ENCODE data around the gene ZCWPW1.

Gene ZCWPW1

DNA sequence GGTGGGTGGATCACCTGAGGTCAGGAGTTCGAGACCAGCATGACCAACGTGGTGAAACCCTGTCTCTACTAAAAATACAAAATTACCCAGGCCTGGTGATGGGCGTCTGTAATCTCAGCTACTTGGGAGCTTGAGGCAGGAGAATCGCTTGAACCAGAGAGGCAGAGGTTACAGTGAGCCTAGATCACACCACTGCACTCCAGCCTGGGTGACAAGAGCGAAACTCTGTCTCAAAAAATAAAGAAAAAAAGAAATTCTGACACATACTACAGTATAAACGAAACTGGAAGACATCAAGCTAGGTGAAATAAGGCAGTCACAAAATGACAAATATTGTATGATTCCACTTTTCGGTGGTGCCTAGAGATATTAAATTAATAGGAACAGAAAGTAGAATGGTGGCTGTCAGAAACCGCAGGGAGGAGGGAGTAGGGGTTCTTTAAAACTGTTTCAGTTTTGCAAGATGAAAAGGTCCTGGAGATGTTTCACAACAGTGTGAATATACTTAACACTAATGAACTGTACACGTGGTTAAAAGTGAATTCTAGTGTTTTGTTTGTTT is 32.0 kb downstream of the ZCWPW1 start:
- Histone ChIP-seq H3K9me3 (ENCODE audit: insufficient read depth, low read length) (0 out of 2 replicates have a peak, but pooled peaks cover 3% of the 10 kb centered on the region), H4K20me1 (ENCODE audit: insufficient read depth, low read length) (no peaks in the 10 kb centered on the region), H3K27me3 (ENCODE audit: low read depth, low read length) (peaks cover 52% of the 10 kb centered on the region), H3K4me1 (ENCODE audit: low read length) (peaks cover 66% of the 10 kb centered on the region), H3K36me3 (replicated peaks; ENCODE audit: low read depth, low read length) (no peaks in the 10 kb centered on the region), H2AFZ (ENCODE audit: low read depth, low read length) (no peak overlapping the region), H3K27ac (ENCODE audit: low read length) (peak overlapping the region; percentile 92), H3K9ac (ENCODE audit: low read length) (peak overlapping the region; percentile 59; the same call in 1 of the 2 replicates), H3K4me2 (ENCODE audit: low read length) (peak overlapping the region; percentile 93), H3K4me3 (ENCODE audit: low read length) (peak overlapping the region; percentile 70), H3K79me2 (ENCODE audit: low read length) (no peaks in the 10 kb centered on the region)
- TF ChIP-seq, protein P1, sequence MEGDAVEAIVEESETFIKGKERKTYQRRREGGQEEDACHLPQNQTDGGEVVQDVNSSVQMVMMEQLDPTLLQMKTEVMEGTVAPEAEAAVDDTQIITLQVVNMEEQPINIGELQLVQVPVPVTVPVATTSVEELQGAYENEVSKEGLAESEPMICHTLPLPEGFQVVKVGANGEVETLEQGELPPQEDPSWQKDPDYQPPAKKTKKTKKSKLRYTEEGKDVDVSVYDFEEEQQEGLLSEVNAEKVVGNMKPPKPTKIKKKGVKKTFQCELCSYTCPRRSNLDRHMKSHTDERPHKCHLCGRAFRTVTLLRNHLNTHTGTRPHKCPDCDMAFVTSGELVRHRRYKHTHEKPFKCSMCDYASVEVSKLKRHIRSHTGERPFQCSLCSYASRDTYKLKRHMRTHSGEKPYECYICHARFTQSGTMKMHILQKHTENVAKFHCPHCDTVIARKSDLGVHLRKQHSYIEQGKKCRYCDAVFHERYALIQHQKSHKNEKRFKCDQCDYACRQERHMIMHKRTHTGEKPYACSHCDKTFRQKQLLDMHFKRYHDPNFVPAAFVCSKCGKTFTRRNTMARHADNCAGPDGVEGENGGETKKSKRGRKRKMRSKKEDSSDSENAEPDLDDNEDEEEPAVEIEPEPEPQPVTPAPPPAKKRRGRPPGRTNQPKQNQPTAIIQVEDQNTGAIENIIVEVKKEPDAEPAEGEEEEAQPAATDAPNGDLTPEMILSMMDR (IDR thresholded peaks at IDR 0.05; ENCODE audit: low read depth, low read length): no peak
- peak; percentile 74; the same call in 1 of the 2 replicates for TF ChIP-seq EZH2phosphoT487 (IDR thresholded peaks at IDR 0.05; ENCODE audit: low read depth)

DNA sequence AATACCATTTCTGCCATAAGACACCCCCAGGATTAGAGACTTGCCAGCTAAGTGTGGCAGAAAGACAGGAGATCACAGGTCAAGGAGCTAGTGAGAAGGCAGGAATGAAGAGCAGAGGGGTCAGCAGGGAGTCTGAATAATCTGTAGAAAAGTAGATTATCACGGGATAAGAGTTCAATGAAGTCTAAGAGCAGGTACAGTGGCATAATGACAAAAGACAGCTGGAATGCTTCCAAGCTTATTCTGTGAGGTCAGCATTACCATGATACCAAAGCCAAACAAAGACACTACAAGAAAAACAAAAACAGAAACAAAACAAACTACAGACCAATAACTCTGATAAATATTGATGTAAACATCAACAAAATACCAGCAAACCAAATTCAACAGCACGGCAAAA is 34.4 kb downstream of the ZCWPW1 start:
- no peak overlapping the region for H2AFZ ChIP-seq (ENCODE audit: low read depth, low read length)
- H3K27ac ChIP-seq (ENCODE audit: low read length): no peak overlapping the region
- H3K4me1 ChIP-seq (ENCODE audit: low read length): peaks cover 60% of the 10 kb centered on the region
- no peak overlapping the region for H3K4me3 ChIP-seq (ENCODE audit: low read length)
- H3K9ac ChIP-seq (ENCODE audit: low read length): no peak overlapping the region
- peak overlapping the region; percentile 43 for H3K4me2 ChIP-seq (ENCODE audit: low read length)
- H3K36me3 ChIP-seq (replicated peaks; ENCODE audit: low read depth, low read length): no peaks in the 10 kb centered on the region
- H3K27me3 ChIP-seq (ENCODE audit: low read depth, low read length): peaks cover 52% of the 10 kb centered on the region
- no peaks in the 10 kb centered on the region for H4K20me1 ChIP-seq (ENCODE audit: insufficient read depth, low read length)
- TF ChIP-seq, protein P1 (IDR thresholded peaks at IDR 0.05; ENCODE audit: low read depth, low read length): no peak
- no peaks in the 10 kb centered on the region for H3K79me2 ChIP-seq (ENCODE audit: low read length)
- 0 out of 2 replicates have a peak, but pooled peaks cover 3% of the 10 kb centered on the region for H3K9me3 ChIP-seq (ENCODE audit: insufficient read depth, low read length)

DNA sequence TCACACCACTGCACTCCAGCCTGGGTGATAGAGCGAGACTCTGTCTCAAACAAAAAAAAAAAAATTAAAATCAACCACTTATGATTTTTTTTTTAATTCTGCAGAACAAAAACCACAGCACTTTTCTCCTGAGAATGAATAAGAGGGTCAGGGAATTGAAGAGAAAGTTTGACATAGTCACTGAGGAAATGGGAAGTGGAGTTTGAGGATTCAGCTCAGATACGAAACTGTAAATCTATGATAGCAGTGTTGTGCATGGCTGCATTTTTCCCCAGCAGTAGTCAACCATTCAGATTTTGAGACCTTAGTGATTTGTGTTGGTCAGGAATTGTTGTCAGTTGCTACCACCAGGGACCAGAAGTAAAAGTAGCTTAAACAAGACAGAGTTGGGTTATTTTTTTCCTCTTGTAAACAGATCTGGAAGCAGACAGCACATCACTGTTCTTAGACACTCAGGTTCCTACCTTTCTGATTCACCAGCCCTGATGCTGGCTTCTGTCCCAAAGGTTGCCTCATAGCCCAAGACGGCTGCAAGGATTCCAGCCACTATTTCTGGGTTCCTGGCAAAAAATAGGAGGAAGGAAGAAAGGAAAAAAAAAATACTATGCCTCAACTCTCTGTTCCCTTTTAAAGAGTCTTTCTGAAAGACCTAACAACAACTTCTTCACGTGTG is 35.1 kb downstream of the ZCWPW1 start:
- Histone ChIP-seq H3K27ac (ENCODE audit: low read length) (no peak overlapping the region), H3K36me3 (replicated peaks; ENCODE audit: low read depth, low read length) (no peaks in the 10 kb centered on the region), H3K4me2 (ENCODE audit: low read length) (peak overlapping the region; percentile 43), H4K20me1 (ENCODE audit: insufficient read depth, low read length) (no peaks in the 10 kb centered on the region), H2AFZ (ENCODE audit: low read depth, low read length) (no peak overlapping the region), H3K79me2 (ENCODE audit: low read length) (no peaks in the 10 kb centered on the region), H3K9ac (ENCODE audit: low read length) (no peak overlapping the region), H3K4me1 (ENCODE audit: low read length) (peaks cover 60% of the 10 kb centered on the region), H3K4me3 (ENCODE audit: low read length) (no peak overlapping the region; the same call in 1 of the 2 replicates), H3K9me3 (ENCODE audit: insufficient read depth, low read length) (0 out of 2 replicates have a peak, but pooled peaks cover 3% of the 10 kb centered on the region), H3K27me3 (ENCODE audit: low read depth, low read length) (peaks cover 50% of the 10 kb centered on the region)
- TF ChIP-seq EZH2phosphoT487 (IDR thresholded peaks at IDR 0.05; ENCODE audit: low read depth): no peak
- TF ChIP-seq, protein P1 (IDR thresholded peaks at IDR 0.05; ENCODE audit: low read depth, low read length): no peak

DNA sequence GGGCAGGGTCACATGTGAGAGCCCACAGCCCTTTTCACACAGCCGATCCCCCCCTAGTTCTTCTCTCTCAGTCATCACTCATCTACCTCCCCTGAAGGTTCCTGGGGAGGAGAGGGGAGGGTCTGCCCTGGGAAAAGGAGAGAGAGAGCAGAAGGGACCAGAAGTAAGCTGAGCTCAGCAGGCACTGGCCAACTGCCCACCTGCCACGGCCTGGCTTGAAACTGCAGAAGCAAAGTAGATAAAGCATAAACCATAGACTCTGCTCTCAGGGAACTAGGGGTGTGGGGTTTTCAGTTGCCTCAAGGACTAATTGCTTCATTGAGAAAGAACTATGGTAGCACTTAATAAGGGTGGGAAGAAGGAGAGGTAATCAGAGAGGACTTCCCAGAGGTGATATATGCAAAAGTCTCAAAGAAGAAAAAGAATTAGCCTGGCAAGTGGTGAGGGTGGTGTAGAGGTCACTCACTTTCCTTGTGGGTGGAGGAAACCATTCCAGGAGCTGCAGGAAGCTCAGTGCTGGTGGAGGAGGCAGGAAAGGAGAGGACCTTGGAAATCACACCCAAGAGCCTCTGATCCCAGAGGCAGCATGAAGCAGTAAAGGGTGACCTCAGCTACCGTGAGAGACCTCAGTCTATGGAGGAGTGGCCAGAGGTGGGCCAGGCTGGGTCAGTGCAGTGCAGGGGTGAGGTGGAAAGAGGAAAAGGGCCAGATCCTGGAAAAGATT is 38.1 kb downstream of the ZCWPW1 start:
- H3K79me2 ChIP-seq (ENCODE audit: low read length): no peaks in the 10 kb centered on the region
- no peaks in the 10 kb centered on the region for H4K20me1 ChIP-seq (ENCODE audit: insufficient read depth, low read length)
- H3K27me3 ChIP-seq (ENCODE audit: low read depth, low read length): peaks cover 52% of the 10 kb centered on the region
- H2AFZ ChIP-seq (ENCODE audit: low read depth, low read length): no peak overlapping the region
- H3K9ac ChIP-seq (ENCODE audit: low read length): no peak overlapping the region
- no peak overlapping the region for H3K4me2 ChIP-seq (ENCODE audit: low read length)
- H3K4me3 ChIP-seq (ENCODE audit: low read length): no peak overlapping the region
- TF ChIP-seq, protein P1 (IDR thresholded peaks at IDR 0.05; ENCODE audit: low read depth, low read length): no peak
- no peak for TF ChIP-seq EZH2phosphoT487 (IDR thresholded peaks at IDR 0.05; ENCODE audit: low read depth)
- H3K36me3 ChIP-seq (replicated peaks; ENCODE audit: low read depth, low read length): no peaks in the 10 kb centered on the region
- H3K27ac ChIP-seq (ENCODE audit: low read length): no peak overlapping the region
- H3K4me1 ChIP-seq (ENCODE audit: low read length): peaks cover 33% of the 10 kb centered on the region
- 0 out of 2 replicates have a peak, but pooled peaks cover 3% of the 10 kb centered on the region for H3K9me3 ChIP-seq (ENCODE audit: insufficient read depth, low read length)
